Mucosa of gallbladder (tissue), 1 donor: Measurements from ENCODE around the gene OR51I2. TPM values are rescaled to one million over a fixed set of nuclear protein-coding genes. Genes with fewer than 3 reads are reported as not detected.

Source experiments
- DNase-seq: peaks from one replicate; pipeline ENCODE4 v3.0.0-alpha.2; 2020; ENCODE audit warnings: low spot score
- total RNA-seq: library from RNA; stranded (reverse); gene quantifications from one replicate; pipeline ENCODE4 v1.2.1, GENCODE V29; 2021
- donor health status: DM: no; HTN: no; CAD: no.

OR51I2 gene
- total RNA-seq, 1 donor from 2014 or later = not detected

DNA sequence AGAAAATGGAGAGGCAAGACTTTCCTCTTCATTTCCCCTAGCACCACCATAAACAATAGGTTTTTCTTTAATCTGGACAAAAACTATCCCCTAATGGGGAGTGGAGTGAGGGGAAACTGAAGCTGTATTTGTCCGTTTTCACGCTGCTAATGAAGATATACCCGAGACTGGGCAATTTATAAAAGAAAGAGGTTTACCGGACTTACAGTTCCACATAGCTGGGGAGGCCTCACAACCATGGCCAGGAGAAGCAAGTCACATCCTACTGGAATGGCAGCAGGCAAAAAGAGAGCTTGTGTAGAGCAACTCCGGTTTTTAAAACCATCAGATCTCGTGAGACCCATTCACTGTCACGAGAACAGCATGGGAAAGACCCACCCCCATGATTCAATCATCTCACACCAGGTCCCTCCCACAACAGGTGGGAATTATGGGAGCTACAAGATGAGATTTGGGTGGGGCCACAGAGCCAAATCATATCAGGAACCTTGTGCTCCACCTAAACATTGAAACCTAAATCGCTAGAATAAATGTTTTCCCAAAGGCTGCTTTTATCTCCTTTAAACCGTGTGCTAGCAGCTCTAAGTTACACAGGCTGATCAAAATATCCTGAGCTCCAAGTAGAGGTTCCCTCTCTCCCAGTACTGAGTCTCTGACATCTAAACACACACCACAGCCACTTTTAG lies 56.4 kb downstream of the OR51I2 start:
- DNase-seq = no peak

Other genes with a start within 250 kb of the OR51I2 start
- not detected for gene OR51V1, start 248.6 kb upstream of the OR51I2 start, total RNA-seq
- 65.9 TPM for gene HBB, start 222.3 kb upstream of the OR51I2 start, total RNA-seq
- 0.72 TPM for gene HBD, start 214.8 kb upstream of the OR51I2 start, total RNA-seq
- gene HBG1, start 199.5 kb upstream of the OR51I2 start, total RNA-seq = 3.3 TPM
- 13.2 TPM for gene HBG2, start 194.5 kb upstream of the OR51I2 start, total RNA-seq
- 4.0 TPM for gene HBE1, start 179.4 kb upstream of the OR51I2 start, total RNA-seq
- 0.23 TPM for gene OR51B4, start 147.4 kb upstream of the OR51I2 start, total RNA-seq
- not detected for gene OR51B2, start 125.0 kb upstream of the OR51I2 start, total RNA-seq
- gene OR51B5, start 105.8 kb upstream of the OR51I2 start, total RNA-seq = 0.37 TPM
- not detected for gene OR51B6, start 97.8 kb upstream of the OR51I2 start, total RNA-seq
- gene OR51M1, start 65.5 kb upstream of the OR51I2 start, total RNA-seq = not detected
- gene OR51Q1, start 27.2 kb upstream of the OR51I2 start, total RNA-seq = not detected
- gene OR51I1, start 7.8 kb upstream of the OR51I2 start, total RNA-seq = 0.23 TPM
- not detected for gene OR52D1, start 39.4 kb downstream of the OR51I2 start, total RNA-seq
- 0.26 TPM for gene UBQLN3, start 60.6 kb downstream of the OR51I2 start, total RNA-seq
- gene UBQLNL, start 67.4 kb downstream of the OR51I2 start, total RNA-seq = 0.69 TPM
- gene OR52H1, start 99.2 kb downstream of the OR51I2 start, total RNA-seq = not detected
- not detected for gene OR52B6, start 131.6 kb downstream of the OR51I2 start, total RNA-seq
- 2.1 TPM for gene TRIM6, start 147.3 kb downstream of the OR51I2 start, total RNA-seq
- gene TRIM34, start 175.7 kb downstream of the OR51I2 start, total RNA-seq = 8.6 TPM
- 39.8 TPM for gene TRIM5, start 235.8 kb downstream of the OR51I2 start, total RNA-seq
- gene TRIM22, start 240.5 kb downstream of the OR51I2 start, total RNA-seq = 43.9 TPM